Umbilical cord (tissue), 2 donors: Measurements from ENCODE around the gene TMEM190. TPM values are rescaled to one million over a fixed set of nuclear protein-coding genes. Genes with fewer than 3 reads are reported as not detected.

Experiments used
- DNase-seq: peaks from one replicate; pipeline ENCODE4 v3.0.0-alpha.2; 2015; ENCODE audit warnings: low spot score
- total RNA-seq: library from RNA; depleted of rRNA; stranded (reverse); fragments of >200 nt; gene quantifications from one replicate; pipeline ENCODE4 v1.2.3, GENCODE V29; 2014; ENCODE audit warnings: low replicate concordance; ENCODE audit not compliant: insufficient read depth

TMEM190 gene
- total RNA-seq, 1 donor from 2014 or later = not detected

GRCh38 chr19:55369653-55370304 lies 6.8 kb upstream of the TMEM190 start:
- DNase-seq = peak; percentile 89

DNA sequence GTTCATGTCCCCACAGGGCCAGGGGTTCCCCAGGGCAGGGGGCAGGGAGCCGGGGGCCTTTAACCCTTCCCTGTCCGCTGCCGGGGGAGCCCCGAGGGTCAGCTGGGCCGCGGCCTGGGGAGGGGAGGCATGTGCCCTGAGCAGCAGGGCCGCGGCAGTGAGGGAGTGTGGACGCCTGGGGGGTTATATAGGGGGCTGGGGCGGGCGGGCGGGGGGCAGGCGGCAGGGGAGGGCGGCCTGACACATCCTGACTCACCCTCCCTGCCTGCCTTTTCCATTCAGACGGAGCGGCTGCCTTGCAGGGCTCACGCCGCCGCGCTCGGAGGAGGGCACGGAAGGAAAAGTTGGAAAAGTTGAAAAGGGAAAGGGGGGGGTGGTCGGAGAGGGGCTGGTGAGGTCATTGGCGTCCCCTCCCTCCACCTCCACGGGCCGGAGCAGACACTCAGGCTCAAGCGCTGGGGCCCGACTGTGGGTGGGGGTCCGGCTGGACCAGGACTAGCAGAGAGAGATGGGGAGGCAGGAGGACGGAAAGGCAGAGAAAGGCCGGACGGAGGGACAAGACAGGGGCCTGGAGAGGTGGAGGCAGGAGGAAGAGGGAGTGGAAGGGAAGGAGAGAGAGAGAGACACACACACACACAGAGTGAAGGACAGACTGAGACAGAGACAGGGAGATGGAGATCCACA lies 6.2 kb upstream of the TMEM190 start, which contains the start of gene IL11:
Gene IL11, minus strand, starts transcription at position 159 of the 684 bp plus-strand sequence. Its CDS starts 153 bp downstream, at position 6.
- peak; percentile 58 for DNase-seq

GRCh38 chr19:55372316-55373081 lies 4.1 kb upstream of the TMEM190 start:
- no peak for DNase-seq

- DNase-seq = no peak
Observed at GRCh38 chr19:55373306-55373992, 3.2 kb upstream of the TMEM190 start.

DNA sequence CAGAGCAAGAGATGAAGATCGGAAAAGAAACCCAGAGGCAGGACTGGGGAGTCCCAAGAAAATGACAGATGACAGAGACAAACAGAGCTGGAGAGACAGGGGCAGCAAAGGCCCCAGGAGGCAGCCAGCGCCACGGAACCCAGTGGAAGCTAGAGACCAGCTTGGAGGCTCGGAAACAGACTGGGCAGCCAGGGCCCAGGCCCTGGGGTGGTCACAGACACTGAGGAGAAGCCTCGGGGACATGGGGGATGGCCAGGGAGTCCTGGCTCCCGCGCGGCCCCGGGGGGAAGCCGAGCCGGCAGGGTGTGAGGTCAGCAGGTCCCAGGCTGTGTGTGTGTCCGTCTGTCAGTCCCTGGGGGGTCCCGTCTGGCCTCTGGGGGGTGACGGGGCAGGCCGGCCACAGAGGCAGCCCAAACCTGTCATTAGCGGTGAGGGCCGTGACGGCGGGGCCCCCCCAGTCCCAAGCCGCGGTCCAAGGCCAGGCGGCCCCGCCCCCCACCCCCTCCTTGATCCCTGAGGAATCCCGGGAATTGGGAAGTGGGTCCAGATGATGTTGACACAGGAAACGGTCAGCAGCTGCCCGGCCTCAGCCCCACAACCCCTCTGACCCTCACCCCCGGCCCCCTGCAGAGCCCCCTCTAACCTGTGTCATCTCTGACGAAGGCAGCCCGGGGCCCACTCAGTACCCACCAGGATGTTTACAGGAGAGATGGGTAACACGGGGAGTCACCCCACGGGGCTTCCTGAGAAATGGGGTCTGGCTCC lies 2.5 kb upstream of the TMEM190 start:
- no peak for DNase-seq

GRCh38 chr19:55377356-55378131 lies 918 bp downstream of the TMEM190 start:
- DNase-seq = no peak

GRCh38 chr19:55379174-55379573 lies 2.5 kb downstream of the TMEM190 start:
- no peak for DNase-seq

- DNase-seq = no peak
Observed at GRCh38 chr19:55382013-55382412, 5.4 kb downstream of the TMEM190 start.

DNA sequence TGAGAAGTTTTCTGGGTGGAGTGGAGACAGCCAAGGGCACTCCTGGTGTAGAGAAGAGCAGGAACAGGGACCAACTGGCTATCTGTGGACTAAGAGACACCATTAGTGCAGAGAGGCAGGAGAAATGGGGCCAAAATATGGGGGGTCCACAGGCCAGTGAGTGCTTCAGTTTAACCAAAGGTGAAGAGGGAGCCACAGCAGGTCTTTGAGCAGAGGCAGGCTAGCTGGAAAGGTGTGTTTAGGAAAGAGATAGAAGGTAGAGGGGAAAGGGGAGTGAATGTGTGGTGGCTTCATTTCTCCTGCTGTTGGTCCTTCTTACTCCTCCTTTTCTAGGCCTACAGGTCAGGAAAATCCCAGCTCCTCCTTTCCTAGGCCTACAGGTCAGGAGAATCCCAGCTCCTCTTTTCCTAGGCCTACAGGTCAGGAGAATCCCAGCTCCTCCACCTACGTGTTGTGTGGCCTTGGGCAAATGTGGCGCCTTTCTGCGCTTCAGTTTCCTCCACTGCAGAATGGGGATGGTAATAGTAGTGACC lies 6.0 kb downstream of the TMEM190 start:
- no peak for DNase-seq

GRCh38 chr19:55383279-55384130 lies 6.9 kb downstream of the TMEM190 start:
- DNase-seq = peak; percentile 53

GRCh38 chr19:55384131-55384919 lies 7.7 kb downstream of the TMEM190 start, which contains the start of gene TMEM238:
Gene TMEM238, minus strand, starts transcription at chr19:55384292. Its CDS starts 33 bp downstream, at chr19:55384259.
- no peak for DNase-seq

- DNase-seq = peak; percentile 99
Observed at GRCh38 chr19:55384920-55385723, 8.5 kb downstream of the TMEM190 start.

DNA sequence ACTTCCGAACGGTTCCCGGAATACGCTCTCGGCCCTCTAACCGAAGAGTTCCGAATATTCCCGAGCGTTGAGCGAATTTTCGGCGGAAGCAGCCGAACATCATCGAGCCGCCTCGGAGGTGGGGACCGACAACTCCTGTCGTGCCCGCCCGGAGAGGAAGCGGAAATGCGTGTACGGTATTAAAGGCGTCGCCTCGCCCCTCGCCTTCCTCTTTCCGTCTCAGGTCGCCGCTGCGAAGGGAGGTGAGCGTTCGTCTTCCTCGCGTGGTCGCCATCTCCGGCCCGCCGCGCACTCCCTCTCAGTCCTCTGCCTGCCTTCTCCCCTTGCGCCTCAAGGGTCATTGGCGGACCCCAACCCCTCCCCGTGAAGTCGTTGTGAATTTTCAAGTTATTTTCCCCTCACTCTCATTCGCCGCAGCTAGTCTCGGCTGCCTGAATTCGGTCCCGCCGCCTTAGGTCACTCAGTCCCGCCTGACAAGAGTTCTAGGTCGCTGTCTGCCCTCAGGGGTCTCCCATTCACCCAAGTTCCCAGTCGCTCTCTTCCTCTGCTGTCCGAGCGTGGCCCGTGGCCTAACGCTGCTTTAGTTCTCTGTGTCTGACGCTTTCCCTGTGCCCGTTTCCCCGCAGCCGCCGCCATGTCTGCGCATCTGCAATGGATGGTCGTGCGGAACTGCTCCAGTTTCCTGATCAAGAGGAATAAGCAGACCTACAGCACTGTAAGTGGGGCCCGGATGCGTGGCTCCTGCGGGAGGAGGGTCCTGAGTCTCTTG lies 9.3 kb downstream of the TMEM190 start, which contains the start of gene RPL28:
Gene RPL28, plus strand, starts transcription at position 209 of the 769 bp plus-strand sequence. Its CDS starts 426 bp downstream, at position 635.
- DNase-seq = peak; percentile 100

- DNase-seq = no peak
Observed at GRCh38 chr19:55386493-55386971, 9.9 kb downstream of the TMEM190 start.

GRCh38 chr19:55387736-55388497 lies 11.3 kb downstream of the TMEM190 start:
- no peak for DNase-seq
